BLaER1 (cell line): ENCODE data around the gene RET.
A peak's percentile ranks its signal among the peaks of the same experiment; 100 is the strongest.

Experiments used
- H3K27ac ChIP-seq: shearing (Covaris generic); formaldehyde crosslinking; 2 replicates; pipeline ENCODE4 v1.8.1; 2022
- H3K27me3 ChIP-seq: shearing (Covaris generic); formaldehyde crosslinking; 2 replicates; pipeline ENCODE4 v1.8.1; 2022
- H3K36me3 ChIP-seq: shearing (Covaris generic); formaldehyde crosslinking; 2 replicates; pipeline ENCODE4 v1.8.1; 2022
- H3K4me1 ChIP-seq: shearing (Covaris generic); formaldehyde crosslinking; 2 replicates; pipeline ENCODE4 v1.8.1; 2022
- H3K4me2 ChIP-seq: shearing (Covaris generic); formaldehyde crosslinking; 2 replicates; pipeline ENCODE4 v1.8.1; 2022
- H3K4me3 ChIP-seq: shearing (Covaris generic); formaldehyde crosslinking; 2 replicates; pipeline ENCODE4 v1.8.1; 2022
- H3K9ac ChIP-seq: shearing (Covaris generic); formaldehyde crosslinking; 2 replicates; pipeline ENCODE4 v1.8.1; 2022
- H3K9me3 ChIP-seq: shearing (Covaris generic); formaldehyde crosslinking; 2 replicates; pipeline ENCODE4 v1.8.1; 2022
- H4K20me1 ChIP-seq: shearing (Covaris generic); formaldehyde crosslinking; 2 replicates; pipeline ENCODE4 v1.8.1; 2022
- Cebpa-rat ChIP-seq: shearing (Covaris generic); IDR thresholded peaks from 2 replicates; pipeline ENCODE4 v1.8.1; 2022

RET gene

GRCh38 chr10:43038783-43039623 is 37.9 kb upstream of the RET start:
- Histone ChIP-seq H4K20me1 (no peaks in the 10 kb centered on the region), H3K4me1 (peaks cover 89% of the 10 kb centered on the region), H3K27ac (peak overlapping the region; percentile 83), H3K27me3 (no peaks in the 10 kb centered on the region), H3K36me3 (no peaks in the 10 kb centered on the region), H3K9me3 (peaks cover 9% of the 10 kb centered on the region), H3K9ac (peak overlapping the region; percentile 63), H3K4me2 (peak overlapping the region; percentile 97), H3K4me3 (no peak overlapping the region)
- no peak for TF ChIP-seq Cebpa-rat

- Histone ChIP-seq H3K9ac (peak overlapping the region; percentile 70; the same call in 1 of the 2 replicates), H3K27ac (peak overlapping the region; percentile 87), H4K20me1 (no peaks in the 10 kb centered on the region), H3K4me3 (no peak overlapping the region), H3K9me3 (peaks cover 4% of the 10 kb centered on the region; the same call in 1 of the 2 replicates), H3K27me3 (no peaks in the 10 kb centered on the region), H3K36me3 (no peaks in the 10 kb centered on the region), H3K4me1 (peaks cover 97% of the 10 kb centered on the region), H3K4me2 (peak overlapping the region; percentile 97)
- TF ChIP-seq Cebpa-rat = no peak
These were observed 37.0 kb upstream of the RET start for GRCh38 chr10:43039624-43040481.

- Histone ChIP-seq H3K4me2 (peak overlapping the region; percentile 97), H3K27me3 (no peaks in the 10 kb centered on the region), H3K36me3 (no peaks in the 10 kb centered on the region), H3K4me1 (peaks cover 98% of the 10 kb centered on the region), H3K27ac (peak overlapping the region; percentile 87), H3K9me3 (no peaks in the 10 kb centered on the region), H3K9ac (peak overlapping the region; percentile 70; the same call in 1 of the 2 replicates), H4K20me1 (no peaks in the 10 kb centered on the region), H3K4me3 (peak overlapping the region; percentile 20; the same call in 1 of the 2 replicates)
- no peak for TF ChIP-seq Cebpa-rat
These were observed 36.2 kb upstream of the RET start for GRCh38 chr10:43040482-43041256.

GRCh38 chr10:43041422-43042342 is 35.2 kb upstream of the RET start:
- H4K20me1 ChIP-seq = no peaks in the 10 kb centered on the region
- peaks cover 98% of the 10 kb centered on the region for H3K4me1 ChIP-seq
- H3K27me3 ChIP-seq = no peaks in the 10 kb centered on the region
- peak overlapping the region; percentile 20; the same call in 1 of the 2 replicates for H3K4me3 ChIP-seq
- H3K9me3 ChIP-seq = no peaks in the 10 kb centered on the region
- H3K9ac ChIP-seq = 0 out of 2 replicates have a peak overlapping the region, but pooled peaks have one; percentile 21
- peak overlapping the region; percentile 87 for H3K27ac ChIP-seq
- TF ChIP-seq Cebpa-rat = no peak
- H3K4me2 ChIP-seq = peak overlapping the region; percentile 97
- no peaks in the 10 kb centered on the region for H3K36me3 ChIP-seq

GRCh38 chr10:43042503-43043341 is 34.1 kb upstream of the RET start:
- Histone ChIP-seq H3K4me3 (no peak overlapping the region), H3K27ac (peak overlapping the region; percentile 87)
- TF ChIP-seq Cebpa-rat = no peak

GRCh38 chr10:43043342-43043772 is 33.5 kb upstream of the RET start:
- H3K27ac ChIP-seq = peak overlapping the region; percentile 87
- H3K27me3 ChIP-seq = no peaks in the 10 kb centered on the region
- H3K4me2 ChIP-seq = peak overlapping the region; percentile 97
- H3K9ac ChIP-seq = peak overlapping the region; percentile 74
- peaks cover 94% of the 10 kb centered on the region for H3K4me1 ChIP-seq
- H4K20me1 ChIP-seq = no peaks in the 10 kb centered on the region
- no peaks in the 10 kb centered on the region for H3K9me3 ChIP-seq
- no peaks in the 10 kb centered on the region for H3K36me3 ChIP-seq
- peak overlapping the region; percentile 52; the same call in 1 of the 2 replicates for H3K4me3 ChIP-seq
- no peak for TF ChIP-seq Cebpa-rat

More at GRCh38 chr10:43042503-43043341, 34.1 kb upstream of the RET start:
- peak overlapping the region; percentile 97 for H3K4me2 ChIP-seq
- peak overlapping the region; percentile 74; the same call in 1 of the 2 replicates for H3K9ac ChIP-seq
- H3K27me3 ChIP-seq = no peaks in the 10 kb centered on the region
- H4K20me1 ChIP-seq = no peaks in the 10 kb centered on the region
- H3K9me3 ChIP-seq = no peaks in the 10 kb centered on the region
- peaks cover 95% of the 10 kb centered on the region for H3K4me1 ChIP-seq
- H3K36me3 ChIP-seq = no peaks in the 10 kb centered on the region

- H3K27me3 ChIP-seq = no peaks in the 10 kb centered on the region
- TF ChIP-seq Cebpa-rat = no peak
- peak overlapping the region; percentile 74 for H3K9ac ChIP-seq
- H3K36me3 ChIP-seq = no peaks in the 10 kb centered on the region
- no peaks in the 10 kb centered on the region for H3K9me3 ChIP-seq
- peak overlapping the region; percentile 97 for H3K4me2 ChIP-seq
- no peaks in the 10 kb centered on the region for H4K20me1 ChIP-seq
- H3K4me1 ChIP-seq = peaks cover 94% of the 10 kb centered on the region
- H3K27ac ChIP-seq = peak overlapping the region; percentile 87
- H3K4me3 ChIP-seq = peak overlapping the region; percentile 52
These were observed 33.0 kb upstream of the RET start for GRCh38 chr10:43043773-43044447.
